Stimulated activated CD8-positive, alpha-beta memory T cell treated with anti-CD3 and anti-CD28 coated beads, Interleukin-15, amount 100 ng/mL, for 1 hour (primary cell): ENCODE results near the gene COQ7.

Experiments used
- DNase-seq: peaks from one replicate; pipeline ENCODE4 v3.0.0-alpha.2; 2020; ENCODE audit warnings: low read depth

Gene COQ7

GRCh38 chr16:19113577-19114358 is 46.4 kb downstream of the COQ7 start, which contains the start of gene ITPRIPL2:
Gene ITPRIPL2, plus strand, starts transcription at chr16:19113964. Its CDS starts 498 bp downstream, at chr16:19114462.
- no peak for DNase-seq

DNA sequence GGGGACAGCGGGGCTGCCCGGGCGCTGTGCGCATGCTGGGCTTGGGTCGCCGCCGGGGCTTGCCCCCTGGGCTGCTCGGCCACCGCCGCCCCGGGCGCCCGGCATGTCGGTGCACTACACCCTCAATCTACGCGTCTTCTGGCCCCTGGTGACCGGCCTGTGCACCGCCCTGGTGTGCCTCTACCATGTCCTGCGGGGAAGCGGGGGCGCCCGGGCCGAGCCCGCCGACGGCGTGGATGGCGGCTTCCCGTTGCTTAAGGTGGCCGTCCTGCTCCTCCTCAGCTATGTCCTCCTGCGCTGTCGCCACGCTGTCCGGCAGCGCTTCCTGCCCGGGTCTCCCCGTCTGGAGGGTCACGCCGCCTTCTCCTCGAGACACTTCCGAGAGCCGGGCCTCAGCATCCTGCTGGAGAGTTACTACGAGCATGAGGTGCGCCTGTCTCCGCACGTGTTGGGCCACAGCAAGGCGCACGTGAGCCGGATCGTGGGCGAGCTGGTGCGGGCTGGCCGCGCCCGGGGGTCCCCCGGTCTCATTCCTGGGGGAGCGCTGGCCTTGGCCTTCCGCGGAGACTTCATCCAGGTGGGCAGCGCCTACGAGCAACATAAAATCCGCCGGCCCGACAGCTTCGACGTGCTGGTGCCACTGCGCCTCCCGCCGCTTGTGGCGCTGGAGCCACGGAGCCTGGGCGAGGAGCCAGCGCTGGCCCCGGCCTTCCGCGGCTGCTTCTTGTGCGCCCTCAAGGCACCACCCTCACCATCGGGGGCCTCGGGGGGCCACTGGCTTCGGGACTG is 47.1 kb downstream of the COQ7 start:
- no peak for DNase-seq

DNA sequence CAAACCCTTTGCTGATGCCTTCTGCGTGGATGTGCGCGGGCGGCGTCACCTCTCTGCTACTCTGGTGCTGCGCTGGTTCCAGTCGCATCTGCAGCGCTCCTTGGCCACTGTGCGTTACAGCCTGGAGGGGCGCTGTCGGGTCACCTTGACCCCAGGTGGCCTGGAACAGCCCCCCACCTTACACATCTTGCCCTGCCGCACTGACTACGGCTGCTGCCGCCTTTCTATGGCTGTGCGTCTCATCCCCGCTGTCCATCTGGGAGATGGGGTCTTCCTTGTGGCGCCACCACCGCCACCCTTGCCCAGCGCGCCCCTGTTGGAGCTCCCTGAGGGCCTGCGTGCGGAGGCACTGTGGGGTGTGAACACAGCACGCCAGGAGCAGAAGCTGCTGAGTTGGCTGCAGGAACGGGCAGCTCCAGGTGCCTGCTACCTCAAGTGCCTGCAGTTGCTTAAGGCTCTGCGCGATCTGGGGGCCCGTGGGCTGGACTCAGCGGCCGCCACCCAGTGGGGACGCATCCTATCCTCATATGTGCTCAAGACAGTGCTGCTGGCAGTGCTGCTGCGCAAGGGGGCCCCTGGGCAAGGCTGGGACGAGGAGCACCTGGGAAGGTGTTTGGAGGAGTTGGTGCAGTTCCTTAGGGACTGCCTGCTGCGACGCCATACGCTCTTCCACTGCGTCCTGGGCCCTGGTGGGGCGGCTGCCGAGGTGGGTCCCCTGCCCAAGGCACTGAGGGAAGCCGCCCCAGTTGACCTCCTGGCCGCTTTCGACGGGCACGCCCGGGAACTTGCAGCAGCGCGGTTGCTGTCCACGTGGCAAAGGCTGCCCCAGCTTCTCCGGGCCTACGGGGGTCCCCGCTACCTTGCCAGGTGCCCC is 48.0 kb downstream of the COQ7 start:
- DNase-seq: no peak

GRCh38 chr16:19116711-19117449 is 49.5 kb downstream of the COQ7 start:
- DNase-seq: no peak

DNA sequence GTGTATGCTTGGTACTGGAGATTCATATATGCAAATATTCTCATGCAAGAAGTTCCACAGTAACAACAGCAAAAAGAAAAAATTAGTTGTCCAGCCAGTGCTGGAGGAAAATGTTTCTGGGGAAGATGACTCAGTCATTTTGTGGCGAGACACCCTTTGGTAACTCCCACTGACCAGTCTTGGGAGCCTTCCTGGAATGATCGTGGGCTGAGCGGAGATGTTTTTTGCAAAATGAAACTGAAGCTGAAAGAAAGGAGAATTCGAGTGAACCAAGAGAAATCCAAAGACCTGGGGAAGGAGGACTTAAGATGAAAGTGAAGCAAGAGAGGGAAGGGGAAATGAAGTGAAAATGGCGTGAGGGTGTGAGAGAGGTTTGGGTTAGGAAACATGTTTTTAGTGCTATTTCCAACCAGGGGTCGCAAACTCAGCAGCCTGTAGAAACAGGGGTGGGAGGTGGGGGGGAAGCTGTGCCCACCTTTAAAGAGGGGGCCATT is 51.6 kb downstream of the COQ7 start:
- DNase-seq: no peak

DNA sequence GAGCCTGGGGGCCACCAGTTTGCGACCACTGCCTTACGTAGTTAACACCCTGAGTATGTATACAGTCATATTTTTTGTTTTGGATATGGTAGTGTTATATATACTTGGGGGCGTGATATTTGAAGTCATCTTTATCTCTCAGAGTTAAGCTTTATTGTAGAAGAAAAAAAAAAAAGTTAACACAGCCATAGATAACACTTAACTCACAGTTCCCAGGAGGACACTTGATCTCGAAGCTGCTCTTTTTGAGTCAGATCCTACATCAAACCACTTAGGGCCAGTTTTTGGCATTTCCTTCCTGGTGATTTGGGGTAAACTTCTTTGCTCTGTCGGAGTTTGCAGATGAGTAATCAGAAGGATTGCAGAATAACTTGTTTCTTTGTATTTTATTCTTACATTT is 52.1 kb downstream of the COQ7 start:
- no peak for DNase-seq

- DNase-seq: no peak
Measured at GRCh38 chr16:19123535-19124178, 56.2 kb downstream of the COQ7 start.

GRCh38 chr16:19126300-19126699 is 58.9 kb downstream of the COQ7 start:
- no peak for DNase-seq

DNA sequence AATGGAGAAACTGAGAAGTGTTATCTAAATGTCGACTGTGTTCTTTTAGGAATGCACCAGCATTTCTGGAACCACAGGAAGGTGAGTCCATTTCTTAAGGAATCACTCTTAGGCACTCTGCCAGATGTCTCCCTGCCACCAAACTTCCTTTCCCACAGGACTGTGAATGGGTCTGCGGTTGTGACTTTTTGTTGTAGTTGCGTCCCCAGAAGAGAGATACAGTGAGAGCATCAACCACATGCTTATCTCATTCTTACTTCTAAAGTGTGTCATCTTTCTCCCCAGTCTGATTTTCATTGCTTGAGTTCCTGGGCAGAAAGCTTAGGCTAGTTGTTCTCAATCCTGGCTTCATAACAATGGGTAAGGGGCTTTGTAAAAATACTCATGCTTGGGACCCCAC is 59.8 kb downstream of the COQ7 start:
- DNase-seq: no peak

DNA sequence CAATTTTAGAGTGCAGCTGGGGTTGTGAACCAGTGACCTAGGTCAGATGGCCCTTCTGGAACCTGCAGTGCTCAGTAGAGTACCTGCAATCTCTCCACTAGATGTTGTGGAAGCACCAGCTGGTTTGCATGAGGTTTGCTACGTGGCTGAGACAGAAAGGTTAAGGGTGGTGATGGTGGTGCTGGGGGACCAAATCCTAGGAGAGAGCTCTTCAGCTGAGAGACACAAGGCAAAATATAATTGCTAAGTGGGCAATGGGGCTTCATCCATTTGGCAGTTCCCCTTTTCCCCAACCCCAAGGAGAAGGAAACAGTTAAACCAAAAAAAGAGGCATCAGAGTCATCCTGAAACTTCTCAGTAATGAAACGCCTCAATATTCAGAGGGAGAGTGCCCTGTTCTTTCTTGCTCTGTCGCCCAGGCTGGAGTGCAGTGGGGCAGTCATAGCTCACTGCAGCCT is 60.3 kb downstream of the COQ7 start:
- no peak for DNase-seq

GRCh38 chr16:19128454-19129200 is 61.2 kb downstream of the COQ7 start:
- DNase-seq: no peak
